ENCODE results near the gene ANKRD50.

- TF ChIP-seq, protein P1, sequence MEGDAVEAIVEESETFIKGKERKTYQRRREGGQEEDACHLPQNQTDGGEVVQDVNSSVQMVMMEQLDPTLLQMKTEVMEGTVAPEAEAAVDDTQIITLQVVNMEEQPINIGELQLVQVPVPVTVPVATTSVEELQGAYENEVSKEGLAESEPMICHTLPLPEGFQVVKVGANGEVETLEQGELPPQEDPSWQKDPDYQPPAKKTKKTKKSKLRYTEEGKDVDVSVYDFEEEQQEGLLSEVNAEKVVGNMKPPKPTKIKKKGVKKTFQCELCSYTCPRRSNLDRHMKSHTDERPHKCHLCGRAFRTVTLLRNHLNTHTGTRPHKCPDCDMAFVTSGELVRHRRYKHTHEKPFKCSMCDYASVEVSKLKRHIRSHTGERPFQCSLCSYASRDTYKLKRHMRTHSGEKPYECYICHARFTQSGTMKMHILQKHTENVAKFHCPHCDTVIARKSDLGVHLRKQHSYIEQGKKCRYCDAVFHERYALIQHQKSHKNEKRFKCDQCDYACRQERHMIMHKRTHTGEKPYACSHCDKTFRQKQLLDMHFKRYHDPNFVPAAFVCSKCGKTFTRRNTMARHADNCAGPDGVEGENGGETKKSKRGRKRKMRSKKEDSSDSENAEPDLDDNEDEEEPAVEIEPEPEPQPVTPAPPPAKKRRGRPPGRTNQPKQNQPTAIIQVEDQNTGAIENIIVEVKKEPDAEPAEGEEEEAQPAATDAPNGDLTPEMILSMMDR (IDR thresholded peaks at IDR 0.05; ENCODE audit: low read length): no peak
- TF ChIP-seq EZH2 (IDR thresholded peaks at IDR 0.05; ENCODE audit: borderline replicate concordance, low read length): no peak
Observed at GRCh38 chr4:124757126-124757525, 44.6 kb upstream of the ANKRD50 start.
